HepG2 (cell line): ENCODE data around the gene SAPCD2. TPM values are rescaled to one million over a fixed set of nuclear protein-coding genes. Genes with fewer than 3 reads are reported as not detected.
A peak's percentile ranks its signal among the peaks of the same experiment; 100 is the strongest.

Experiments used
- ARNT2 ChIP-seq: sonication (generic); formaldehyde crosslinking; IDR thresholded peaks from 2 replicates; pipeline ENCODE4 v1.8.0; 2022; ENCODE audit warnings: mild to moderate bottlenecking, low read depth, missing genetic modification reagents, moderate library complexity
- ARNTL ChIP-seq: sonication (generic); formaldehyde crosslinking; IDR thresholded peaks from 2 replicates; pipeline ENCODE4 v1.4.0; 2020; ENCODE audit warnings: mild to moderate bottlenecking, missing genetic modification reagents
- CBFB ChIP-seq: sonication (generic); formaldehyde crosslinking; IDR thresholded peaks from 2 replicates; pipeline ENCODE4 v1.4.0; 2020; ENCODE audit warnings: missing genetic modification reagents
- CEBPG ChIP-seq: IDR thresholded peaks from 2 replicates; pipeline ENCODE4 v1.6.1; 2016
- DZIP1 ChIP-seq: sonication (generic); formaldehyde crosslinking; IDR thresholded peaks from 2 replicates; pipeline ENCODE4 v1.5.0; 2020; ENCODE audit warnings: mild to moderate bottlenecking, missing genetic modification reagents
- HMG20B ChIP-seq: conservative IDR thresholded peaks from 2 replicates; pipeline ENCODE4 v1.6.1; 2016; ENCODE audit warnings: missing genetic modification reagents, missing compliant biosample characterization
- HOMEZ ChIP-seq: IDR thresholded peaks from 2 replicates; pipeline ENCODE4 v1.6.1; 2016; ENCODE audit warnings: low read depth
- HOXA5 ChIP-seq: sonication (generic); formaldehyde crosslinking; IDR thresholded peaks from 2 replicates; pipeline ENCODE4 v1.4.0; 2020; ENCODE audit warnings: missing genetic modification reagents
- PATZ1 ChIP-seq: sonication (generic); formaldehyde crosslinking; IDR thresholded peaks from 2 replicates; pipeline ENCODE4 v1.4.0; 2020; ENCODE audit warnings: missing genetic modification reagents
- PBX2 ChIP-seq: IDR thresholded peaks from 2 replicates; pipeline ENCODE4 v1.6.1; 2016; ENCODE audit warnings: control low read depth
- RXRA ChIP-seq: sonication (generic); formaldehyde crosslinking; IDR thresholded peaks from 2 replicates; pipeline ENCODE4 v1.5.1; 2020; ENCODE audit warnings: missing genetic modification reagents
- TERF1 ChIP-seq: sonication (generic); formaldehyde crosslinking; IDR thresholded peaks from 2 replicates; pipeline ENCODE4 v1.8.0; 2022; ENCODE audit warnings: mild to moderate bottlenecking, missing genetic modification reagents, moderate library complexity
- ZMYM2 ChIP-seq: sonication (generic); formaldehyde crosslinking; IDR thresholded peaks from 2 replicates; pipeline ENCODE4 v1.8.0; 2022; ENCODE audit warnings: mild to moderate bottlenecking, missing genetic modification reagents
- ZNF101 ChIP-seq: sonication (generic); formaldehyde crosslinking; IDR thresholded peaks from 2 replicates; pipeline ENCODE4 v1.4.0; 2020; ENCODE audit warnings: mild to moderate bottlenecking, low read depth, missing genetic modification reagents, borderline replicate concordance
- ZNF138 ChIP-seq: sonication (generic); formaldehyde crosslinking; IDR thresholded peaks from 2 replicates; pipeline ENCODE4 v1.5.0; 2020; ENCODE audit warnings: mild to moderate bottlenecking, low read depth, missing genetic modification reagents
- ZNF335 ChIP-seq: sonication (generic); formaldehyde crosslinking; IDR thresholded peaks from 2 replicates; pipeline ENCODE4 v1.4.0; 2020; ENCODE audit warnings: missing genetic modification reagents
- ZNF430 ChIP-seq: sonication (generic); formaldehyde crosslinking; IDR thresholded peaks from 2 replicates; pipeline ENCODE4 v1.9.0; 2021; ENCODE audit warnings: mild to moderate bottlenecking, missing genetic modification reagents
- ZNF598 ChIP-seq: sonication (generic); formaldehyde crosslinking; IDR thresholded peaks from 2 replicates; pipeline ENCODE4 v1.5.1; 2020; ENCODE audit warnings: mild to moderate bottlenecking, missing genetic modification reagents, borderline replicate concordance
- ZNF605 ChIP-seq: sonication (generic); formaldehyde crosslinking; IDR thresholded peaks from 2 replicates; pipeline ENCODE4 v1.8.0; 2022; ENCODE audit warnings: mild to moderate bottlenecking, missing genetic modification reagents
- ZNF83 ChIP-seq: sonication (generic); formaldehyde crosslinking; IDR thresholded peaks from 2 replicates; pipeline ENCODE4 v1.4.0; 2020; ENCODE audit warnings: missing genetic modification reagents, mild to moderate bottlenecking, borderline replicate concordance
- polyA plus RNA-seq, 8 experiments: library from polyadenylated mRNA; depleted of rRNA in 3 of 8; stranded (reverse) in 7 of 8; unstranded in 1 of 8; fragments of >200 nt; fragmentation: Illumina TruSeq in 4 of 8; extraction: Trizol in 4 of 8; gene quantifications; 2 replicates each; pipeline versions ENCODE4 v1.2.1 to v1.2.3, GENCODE V29; 2011 to 2016; ENCODE audit warnings: low read depth in 4 of 8, missing spikeins in 1 of 8, mixed read lengths in 1 of 8; ENCODE audit not compliant: insufficient read depth in 1 of 8
- total RNA-seq, 5 experiments: library from RNA; depleted of rRNA; stranded (reverse); fragments of >200 nt; fragmentation: Illumina TruSeq; extraction: Trizol; gene quantifications; 2 replicates each; pipeline ENCODE4 v1.2.3, GENCODE V29; 2016; ENCODE audit warnings: low read depth in 1 of 5

SAPCD2 gene
- total and polyA plus RNA-seq, 2 of the 13 experiments (the other 11 are each of a cell fraction or from before 2014, with no cell fraction given): 21.9 to 42.8 TPM

- TF ChIP-seq TERF1 (CRISPR knock-in tag) (no peak), ZNF605 (peak; percentile 79), HMG20B (CRISPR knock-in tag) (no peak), CEBPG (CRISPR knock-in tag) (no peak), ZNF430 (peak; percentile 88; the same call in 1 of the 2 replicates), ZMYM2 (CRISPR knock-in tag) (0 out of 2 replicates have a peak, but pooled peaks have one; percentile 71), DZIP1 (CRISPR knock-in tag) (no peak), ZNF83 (no peak), RXRA (CRISPR knock-in tag) (no peak; the same call in 1 of the 2 replicates), CBFB (0 out of 2 replicates have a peak, but pooled peaks have one; percentile 28), ZNF598 (0 out of 2 replicates have a peak, but pooled peaks have one; percentile 67), ZNF101 (CRISPR knock-in tag) (0 out of 2 replicates have a peak, but pooled peaks have one; percentile 26), ARNTL (CRISPR knock-in tag) (no peak), HOXA5 (CRISPR knock-in tag) (0 out of 2 replicates have a peak, but pooled peaks have one; percentile 35), PBX2 (CRISPR knock-in tag) (no peak), PATZ1 (peak; percentile 87), ZNF335 (no peak), HOMEZ (CRISPR knock-in tag) (0 out of 2 replicates have a peak, but pooled peaks have one; percentile 12), ZNF138 (CRISPR knock-in tag) (0 out of 2 replicates have a peak, but pooled peaks have one; percentile 67), ARNT2 (peak; percentile 28; the same call in 1 of the 2 replicates)
Observed at GRCh38 chr9:137055385-137056364, 14.7 kb downstream of the SAPCD2 start (continued).
